KOPT-K1 (cell line): ENCODE data around the gene CSMD2.

Source experiments
- H3K27ac ChIP-seq: fragments of 200-600 bp; sonication (generic); 2 replicates; pipeline ENCODE4 v1.5.1; 2016; ENCODE audit warnings: antibody characterized with exemption, mild to moderate bottlenecking, low read depth, low read length; ENCODE audit not compliant: poor library complexity, severe bottlenecking
- H3K36me3 ChIP-seq: fragments of 200-600 bp; sonication (generic); 2 replicates; pipeline ENCODE4 v1.5.1; 2017; ENCODE audit warnings: antibody characterized with exemption, mild to moderate bottlenecking, low read length, moderate library complexity; ENCODE audit not compliant: insufficient read depth
- H3K9me3 ChIP-seq: fragments of 200-600 bp; sonication (generic); 2 replicates; pipeline ENCODE4 v1.5.1; 2017; ENCODE audit warnings: antibody characterized with exemption, low read length, mild to moderate bottlenecking; ENCODE audit not compliant: insufficient read depth, poor library complexity, severe bottlenecking

The CSMD2 gene

GRCh38 chr1:33802268-33802667 lies 362.8 kb downstream of the CSMD2 start:
- no peaks in the 10 kb centered on the region for H3K36me3 ChIP-seq
- no peak overlapping the region for H3K27ac ChIP-seq
- H3K9me3 ChIP-seq = peaks cover 11% of the 10 kb centered on the region

GRCh38 chr1:33797849-33798248 lies 367.2 kb downstream of the CSMD2 start:
- peaks cover 16% of the 10 kb centered on the region for H3K9me3 ChIP-seq
- H3K36me3 ChIP-seq = no peaks in the 10 kb centered on the region
- no peak overlapping the region for H3K27ac ChIP-seq

- Histone ChIP-seq H3K27ac (no peak overlapping the region), H3K9me3 (peaks cover 8% of the 10 kb centered on the region), H3K36me3 (no peaks in the 10 kb centered on the region)
Observed at GRCh38 chr1:33792651-33793050, 372.4 kb downstream of the CSMD2 start.

- peaks cover 4% of the 10 kb centered on the region for H3K9me3 ChIP-seq
- H3K27ac ChIP-seq = no peak overlapping the region
Observed at GRCh38 chr1:33792216-33792615, 372.8 kb downstream of the CSMD2 start.

GRCh38 chr1:33791251-33791650 lies 373.8 kb downstream of the CSMD2 start:
- H3K27ac ChIP-seq = no peak overlapping the region

More at GRCh38 chr1:33792216-33792615, 372.8 kb downstream of the CSMD2 start:
- H3K36me3 ChIP-seq = no peaks in the 10 kb centered on the region

GRCh38 chr1:33790577-33790976 lies 374.5 kb downstream of the CSMD2 start:
- no peak overlapping the region for H3K27ac ChIP-seq
- no peaks in the 10 kb centered on the region for H3K9me3 ChIP-seq
- no peaks in the 10 kb centered on the region for H3K36me3 ChIP-seq

More at GRCh38 chr1:33791251-33791650, 373.8 kb downstream of the CSMD2 start:
- Histone ChIP-seq H3K9me3 (no peaks in the 10 kb centered on the region), H3K36me3 (no peaks in the 10 kb centered on the region)

GRCh38 chr1:33784876-33785275 lies 380.2 kb downstream of the CSMD2 start:
- H3K27ac ChIP-seq = no peak overlapping the region
- H3K9me3 ChIP-seq = no peaks in the 10 kb centered on the region
- H3K36me3 ChIP-seq = no peaks in the 10 kb centered on the region

- Histone ChIP-seq H3K9me3 (no peaks in the 10 kb centered on the region), H3K36me3 (no peaks in the 10 kb centered on the region), H3K27ac (no peak overlapping the region)
Observed at GRCh38 chr1:33782776-33783175, 382.3 kb downstream of the CSMD2 start.

- Histone ChIP-seq H3K36me3 (no peaks in the 10 kb centered on the region), H3K27ac (no peak overlapping the region), H3K9me3 (no peaks in the 10 kb centered on the region)
Observed at GRCh38 chr1:33781652-33782051, 383.4 kb downstream of the CSMD2 start.

GRCh38 chr1:33777337-33777736 lies 387.7 kb downstream of the CSMD2 start:
- Histone ChIP-seq H3K9me3 (no peaks in the 10 kb centered on the region), H3K36me3 (no peaks in the 10 kb centered on the region), H3K27ac (no peak overlapping the region)

- Histone ChIP-seq H3K36me3 (no peaks in the 10 kb centered on the region), H3K9me3 (no peaks in the 10 kb centered on the region), H3K27ac (no peak overlapping the region)
Observed at GRCh38 chr1:33768821-33769220, 396.2 kb downstream of the CSMD2 start.

- Histone ChIP-seq H3K9me3 (no peaks in the 10 kb centered on the region), H3K27ac (no peak overlapping the region)
Observed at GRCh38 chr1:33768106-33768505, 396.9 kb downstream of the CSMD2 start.

GRCh38 chr1:33764149-33764548 lies 400.9 kb downstream of the CSMD2 start:
- Histone ChIP-seq H3K9me3 (no peaks in the 10 kb centered on the region), H3K36me3 (no peaks in the 10 kb centered on the region), H3K27ac (no peak overlapping the region)

More at GRCh38 chr1:33768106-33768505, 396.9 kb downstream of the CSMD2 start:
- no peaks in the 10 kb centered on the region for H3K36me3 ChIP-seq

- H3K27ac ChIP-seq = no peak overlapping the region
- H3K36me3 ChIP-seq = no peaks in the 10 kb centered on the region
- H3K9me3 ChIP-seq = no peaks in the 10 kb centered on the region
Observed at GRCh38 chr1:33763406-33763805, 401.6 kb downstream of the CSMD2 start.

GRCh38 chr1:33762962-33763361 lies 402.1 kb downstream of the CSMD2 start:
- Histone ChIP-seq H3K9me3 (no peaks in the 10 kb centered on the region), H3K27ac (no peak overlapping the region), H3K36me3 (no peaks in the 10 kb centered on the region)

- Histone ChIP-seq H3K36me3 (no peaks in the 10 kb centered on the region), H3K27ac (no peak overlapping the region), H3K9me3 (no peaks in the 10 kb centered on the region)
Observed at GRCh38 chr1:33762109-33762830, 402.8 kb downstream of the CSMD2 start.
